Posterior vena cava (tissue), 2 donors: ENCODE data around the gene RFNG. TPM values are rescaled to one million over a fixed set of nuclear protein-coding genes. Genes with fewer than 3 reads are reported as not detected.

Experiments used
- DNase-seq: peaks from one replicate; pipeline ENCODE4 v3.0.0-alpha.2; 2020; ENCODE audit warnings: low spot score
- intact Hi-C, 2 donors: fragments of 100-400 bp; cut with DNase I; formaldehyde crosslinking; loops; one replicate each; pipeline versions ENCODE4 v1.14.1 to v1.14.2; 2022 to 2023
- total RNA-seq, 2 donors: library from RNA; stranded (reverse); fragmentation: NEBNext Ultra II Directional; extraction: Animal tissue kit (Norgen Biotek cat#: 25700); gene quantifications; one replicate each; pipeline ENCODE4 v1.2.1, GENCODE V29; 2021
- donor health status: DM: yes; HTN: yes; CAD: no.
- donor health status: DM: yes; HTN: yes; CAD: no.

RFNG gene
- total RNA-seq, 2 donors from 2014 or later = 23.7 to 26.4 TPM

GRCh38 chr17:82061047-82061925 lies 9.7 kb upstream of the RFNG start:
- no peak for DNase-seq
- intact Hi-C loops = no loop called here

- no peak for DNase-seq
- intact Hi-C loops = no loop called here
These were observed 9.0 kb upstream of the RFNG start for GRCh38 chr17:82060614-82061013.

- DNase-seq = no peak
- intact Hi-C loops = no loop called here
These were observed 8.4 kb upstream of the RFNG start for GRCh38 chr17:82060001-82060380.

- intact Hi-C loops = no loop called here
- no peak for DNase-seq
These were observed 7.8 kb upstream of the RFNG start for GRCh38 chr17:82059272-82060000.

GRCh38 chr17:82058855-82059249 lies 7.2 kb upstream of the RFNG start:
- intact Hi-C loops = no loop called here
- no peak for DNase-seq

GRCh38 chr17:82058230-82058854 lies 6.7 kb upstream of the RFNG start:
- DNase-seq = no peak

GRCh38 chr17:82056729-82057621 lies 5.4 kb upstream of the RFNG start:
- DNase-seq = no peak
- intact Hi-C loops = no loop called here

More at GRCh38 chr17:82058230-82058854, 6.7 kb upstream of the RFNG start:
- intact Hi-C loops = no loop called here

- intact Hi-C loops = loop anchor here in 1 of 2 donors (1.0 kb wide), 1 partner anchor 19 kb away; no protein-coding TSS in a partner anchor
- no peak for DNase-seq
These were observed 4.5 kb upstream of the RFNG start for GRCh38 chr17:82055965-82056728.

- no peak for DNase-seq
- intact Hi-C loops = loop anchor here in 1 of 2 donors (1.0 kb wide), 1 partner anchor 20 kb away; no protein-coding TSS in a partner anchor
These were observed 3.7 kb upstream of the RFNG start for GRCh38 chr17:82055023-82055964.

- intact Hi-C loops = loop anchor here in 1 of 2 donors (1.0 kb wide), 1 partner anchor 21 kb away; no protein-coding TSS in a partner anchor
- DNase-seq = no peak
These were observed 2.9 kb upstream of the RFNG start for GRCh38 chr17:82054351-82055022.

GRCh38 chr17:82053556-82054263 lies 2.1 kb upstream of the RFNG start:
- intact Hi-C loops = no loop called here
- DNase-seq = no peak

GRCh38 chr17:82053130-82053529 lies 1.5 kb upstream of the RFNG start:
- intact Hi-C loops = no loop called here
- no peak for DNase-seq

GRCh38 chr17:82052638-82053059 lies 1.0 kb upstream of the RFNG start:
- DNase-seq = no peak
- intact Hi-C loops = no loop called here

GRCh38 chr17:82050761-82051641 lies 610 bp downstream of the RFNG start:
- no peak for DNase-seq
- intact Hi-C loops = no loop called here

- DNase-seq = no peak
- intact Hi-C loops = no loop called here
These were observed 1.4 kb downstream of the RFNG start for GRCh38 chr17:82050152-82050760.
